T-cell (primary cell): Measurements from ENCODE around the gene LIPH. TPM values are rescaled to one million over a fixed set of nuclear protein-coding genes. Genes with fewer than 3 reads are reported as not detected.

Source experiments
- ATAC-seq, 4 experiments: fragments of 200-7000 bp in 3 of 4; fragments of 150-1000 bp in 1 of 4; cut with Tn5 transposase; replicated peaks in 1 of 4; 1 replicate in 3 of 4; 2 replicates in 1 of 4; pipeline ENCODE4 v1.10.0; 2021; ENCODE audit warnings: moderate library complexity in 3 of 4, mild to moderate bottlenecking in 2 of 4, moderate number of reproducible peaks in 1 of 4
- CTCF ChIA-PET, 2 donors: fragments of 300-600 bp; sonication (Branson Sonifier 250); formaldehyde crosslinking; loops; one replicate each; lab custom pipeline; 2022; ENCODE audit warnings: antibody characterized with exemption in 2 of 2; lab: Charles Lee
- POLR2A ChIA-PET, 2 donors: fragments of 300-600 bp; sonication (Branson Sonifier 250); formaldehyde crosslinking; loops; one replicate each; lab custom pipeline; 2022; ENCODE audit warnings: antibody characterized with exemption in 2 of 2; lab: Charles Lee
- DNase-seq, 35 experiments: peaks; one replicate each; pipeline versions ENCODE4 v3.0.0 to v3.0.0-alpha.2; 2013 to 2023
- H3K27ac ChIP-seq: one replicate; pipeline ENCODE4 v1.5.1; 2013; ENCODE audit warnings: low read length
- H3K27me3 ChIP-seq, 2 experiments: replicated peaks in 1 of 2; 1 replicate in 1 of 2; 2 replicates in 1 of 2; pipeline versions ENCODE4 v1.6.1 to v1.7.0; 2013; ENCODE audit warnings: low read length in 1 of 2, mixed read lengths in 1 of 2; ENCODE audit not compliant: control insufficient read depth in 2 of 2, insufficient read depth in 2 of 2; ENCODE audit errors: extremely low read depth in 1 of 2
- H3K36me3 ChIP-seq, 2 donors: 1 replicate in 1 of 2; 2 replicates in 1 of 2; pipeline versions ENCODE4 v1.6.1 to v1.7.0; 2013; ENCODE audit warnings: low read length in 1 of 2; ENCODE audit not compliant: control insufficient read depth in 2 of 2, insufficient read depth in 1 of 2; ENCODE audit errors: extremely low read depth in 1 of 2
- H3K4me1 ChIP-seq, 2 experiments: 1 replicate in 1 of 2; 2 replicates in 1 of 2; pipeline versions ENCODE4 v1.6.1 to v1.7.0; 2013; ENCODE audit warnings: low read length in 2 of 2, mixed read lengths in 1 of 2; ENCODE audit not compliant: insufficient read depth in 2 of 2, control insufficient read depth in 1 of 2; ENCODE audit errors: extremely low read depth in 1 of 2
- H3K4me3 ChIP-seq, 2 donors: 1 replicate in 1 of 2; 2 replicates in 1 of 2; pipeline versions ENCODE4 v1.5.1 to v1.7.0; 2013; ENCODE audit warnings: mild to moderate bottlenecking in 2 of 2, low read length in 1 of 2, moderate library complexity in 1 of 2; ENCODE audit not compliant: control insufficient read depth in 1 of 2; ENCODE audit errors: extremely low read depth in 1 of 2
- H3K9me3 ChIP-seq: 2 replicates; pipeline ENCODE4 v1.7.0; 2013
- H3K27ac Mint-ChIP-seq, 2 donors: one replicate each; pipeline ENCODE4 v1.8.0; 2020 to 2021; ENCODE audit warnings: mild to moderate bottlenecking in 2 of 2, mixed read lengths in 2 of 2
- H3K27me3 Mint-ChIP-seq, 2 donors: one replicate each; pipeline ENCODE4 v1.8.0; 2021 to 2022; ENCODE audit warnings: mixed read lengths in 2 of 2
- H3K36me3 Mint-ChIP-seq: one replicate; pipeline ENCODE4 v1.8.0; 2021; ENCODE audit warnings: mixed read lengths
- H3K4me1 Mint-ChIP-seq, 3 donors: one replicate each; pipeline ENCODE4 v1.8.0; 2020 to 2022; ENCODE audit warnings: mixed read lengths in 3 of 3, mild to moderate bottlenecking in 1 of 3
- H3K4me3 Mint-ChIP-seq, 3 donors: one replicate each; pipeline ENCODE4 v1.8.0; 2020 to 2022; ENCODE audit warnings: mild to moderate bottlenecking in 3 of 3, mixed read lengths in 3 of 3, moderate library complexity in 3 of 3
- H3K9me3 Mint-ChIP-seq, 3 donors: one replicate each; pipeline ENCODE4 v1.8.0; 2020 to 2022; ENCODE audit warnings: mixed read lengths in 3 of 3
- WGBS: methylation state at CpG from one replicate; pipeline ENCODE4 v1.1.5; 2013; ENCODE audit warnings: missing lambda C conversion rate; ENCODE audit not compliant: insufficient coverage; 5-methylcytosine and 5-hydroxymethylcytosine counted together
- total RNA-seq, 35 experiments: library from RNA in 6 of 35; stranded (reverse) in 6 of 35; fragments of 120-200 nt in 1 of 35; gene quantifications; one replicate each; pipeline versions ENCODE4 v1.2.1 to v1.2.4 and lab custom pipeline; 2013 to 2026

Gene LIPH
- total RNA-seq, 5 donors from 2014 or later (not counting 1 experiment from before 2014, with no cell fraction given), result 0.63 TPM; not detected in 4

- Mint-ChIP-seq H3K27me3 (peaks cover 3 to 10% of the 10 kb centered on the region in 2 donors), H3K27ac (no peak overlapping the region), H3K9me3 (no peaks in the 10 kb centered on the region), H3K36me3 (no peaks in the 10 kb centered on the region), H3K4me1 (peaks cover 0 to 7% (median 6%) of the 10 kb centered on the region in 3 donors), H3K4me3 (no peak overlapping the region)
- Histone ChIP-seq H3K4me3 (no peak overlapping the region), H3K27ac (no peak overlapping the region), H3K36me3 (no peaks in the 10 kb centered on the region), H3K4me1 (no peaks in the 10 kb centered on the region), H3K9me3 (no peaks in the 10 kb centered on the region), H3K27me3 (no peaks in the 10 kb centered on the region)
- ATAC-seq (no peak), DNase-seq (no peak)
- WGBS, result no CpG with 5 or more reads among the region's 2 CpGs
- ChIA-PET POLR2A (no interaction called here), CTCF (interaction anchor here in 1 of 2 donors (0.6 kb wide), 1 partner anchor 19 kb away, joined by 4 read pairs; no protein-coding TSS in a partner anchor)
Measured at GRCh38 chr3:185539934-185540333, 12.5 kb downstream of the LIPH start.

- ChIA-PET CTCF (no interaction called here), POLR2A (no interaction called here)
- H3K27ac Mint-ChIP-seq, result peak overlapping the region; percentile 62 to 74
- peak overlapping the region in 2 of 3 donors; percentile 14 to 42 for H3K4me3 Mint-ChIP-seq
- H3K27me3 Mint-ChIP-seq, result peaks cover 3 to 6% of the 10 kb centered on the region in 2 donors
- Histone ChIP-seq H3K27ac (no peak overlapping the region), H3K4me1 (no peaks in the 10 kb centered on the region), H3K9me3 (no peaks in the 10 kb centered on the region), H3K27me3 (no peaks in the 10 kb centered on the region), H3K36me3 (no peaks in the 10 kb centered on the region), H3K4me3 (no peak overlapping the region)
- DNase-seq, result peak in 1 of 35 experiments; percentile 11
- no peaks in the 10 kb centered on the region for H3K36me3 Mint-ChIP-seq
- ATAC-seq, result peak in 2 of 4 experiments; percentile 70 to 80
- no peaks in the 10 kb centered on the region for H3K9me3 Mint-ChIP-seq
- no CpG with 5 or more reads among the region's 9 CpGs for WGBS
- peaks cover 0 to 7% (median 6%) of the 10 kb centered on the region in 3 donors for H3K4me1 Mint-ChIP-seq
Measured at GRCh38 chr3:185537369-185537970, 14.9 kb downstream of the LIPH start.

- DNase-seq, result no peak
- H3K36me3 Mint-ChIP-seq, result no peaks in the 10 kb centered on the region
- H3K9me3 Mint-ChIP-seq, result no peaks in the 10 kb centered on the region
- no peaks in the 10 kb centered on the region for H3K27me3 ChIP-seq
- H3K9me3 ChIP-seq, result no peaks in the 10 kb centered on the region
- H3K27ac Mint-ChIP-seq, result no peak overlapping the region
- ChIA-PET POLR2A (interaction anchor here (0.5 to 0.6 kb wide), 3 partner anchors 48 to 123 kb away, joined by 3 to 9 read pairs (median 3); no protein-coding TSS in a partner anchor), CTCF (no interaction called here)
- H3K27ac ChIP-seq, result no peak overlapping the region
- H3K4me1 Mint-ChIP-seq, result peaks cover 0 to 7% (median 6%) of the 10 kb centered on the region in 3 donors
- no peak overlapping the region for H3K4me3 Mint-ChIP-seq
- H3K36me3 ChIP-seq, result no peaks in the 10 kb centered on the region
- no peak for ATAC-seq
- no peaks in the 10 kb centered on the region for H3K4me1 ChIP-seq
- WGBS, result no CpG with 5 or more reads among the region's 2 CpGs
- H3K4me3 ChIP-seq, result no peak overlapping the region
- H3K27me3 Mint-ChIP-seq, result no peaks in the 10 kb centered on the region
Measured at GRCh38 chr3:185534511-185534910, 17.9 kb downstream of the LIPH start.

GRCh38 chr3:185532901-185533300 is 19.5 kb downstream of the LIPH start:
- Mint-ChIP-seq H3K27me3 (no peaks in the 10 kb centered on the region), H3K4me3 (no peak overlapping the region), H3K36me3 (no peaks in the 10 kb centered on the region), H3K27ac (no peak overlapping the region), H3K9me3 (no peaks in the 10 kb centered on the region), H3K4me1 (peaks cover 0 to 7% (median 6%) of the 10 kb centered on the region in 3 donors)
- no peaks in the 10 kb centered on the region for H3K4me1 ChIP-seq
- no peaks in the 10 kb centered on the region for H3K27me3 ChIP-seq
- 71% methylated on average over 1 of the region's 5 CpGs for WGBS
- no peak for ATAC-seq
- H3K4me3 ChIP-seq, result no peak overlapping the region
- no peaks in the 10 kb centered on the region for H3K9me3 ChIP-seq
- POLR2A ChIA-PET, result no interaction called here
- CTCF ChIA-PET, result no interaction called here
- no peak for DNase-seq
- H3K27ac ChIP-seq, result no peak overlapping the region
- no peaks in the 10 kb centered on the region for H3K36me3 ChIP-seq

GRCh38 chr3:185530856-185531255 is 21.5 kb downstream of the LIPH start:
- ATAC-seq (no peak), DNase-seq (no peak)
- Mint-ChIP-seq H3K36me3 (no peaks in the 10 kb centered on the region), H3K27me3 (peaks cover 1 to 3% of the 10 kb centered on the region in 2 donors), H3K27ac (no peak overlapping the region), H3K4me3 (no peak overlapping the region), H3K4me1 (no peaks in the 10 kb centered on the region), H3K9me3 (no peaks in the 10 kb centered on the region)
- WGBS, result 67% methylated on average over 4 of the region's 5 CpGs
- Histone ChIP-seq H3K4me3 (no peak overlapping the region), H3K36me3 (no peaks in the 10 kb centered on the region), H3K4me1 (no peaks in the 10 kb centered on the region), H3K27me3 (peaks cover 0 to 9% of the 10 kb centered on the region in 2 experiments), H3K9me3 (no peaks in the 10 kb centered on the region), H3K27ac (no peak overlapping the region)
- ChIA-PET CTCF (no interaction called here), POLR2A (no interaction called here)

- Histone ChIP-seq H3K27ac (no peak overlapping the region), H3K36me3 (no peaks in the 10 kb centered on the region), H3K4me3 (no peak overlapping the region), H3K27me3 (peaks cover 0 to 17% of the 10 kb centered on the region in 2 experiments), H3K9me3 (no peaks in the 10 kb centered on the region), H3K4me1 (no peaks in the 10 kb centered on the region)
- CTCF ChIA-PET, result interaction anchor here in 1 of 2 donors (0.6 kb wide), 1 partner anchor 17 kb away, joined by 4 read pairs; no protein-coding TSS in a partner anchor
- ATAC-seq (no peak), DNase-seq (no peak)
- peaks cover 7 to 16% of the 10 kb centered on the region in 2 donors for H3K27me3 Mint-ChIP-seq
- 93% methylated on average over 3 of the region's 6 CpGs for WGBS
- H3K27ac Mint-ChIP-seq, result no peak overlapping the region
- no peak overlapping the region for H3K4me3 Mint-ChIP-seq
- no peaks in the 10 kb centered on the region for H3K4me1 Mint-ChIP-seq
- H3K9me3 Mint-ChIP-seq, result no peaks in the 10 kb centered on the region
- no peaks in the 10 kb centered on the region for H3K36me3 Mint-ChIP-seq
- POLR2A ChIA-PET, result interaction anchor here in 1 of 2 donors (0.8 kb wide), 1 partner anchor 71 kb away, joined by 4 read pairs; no protein-coding TSS in a partner anchor
Measured at GRCh38 chr3:185528532-185528931, 23.9 kb downstream of the LIPH start.
